AG04449 (cell line): ENCODE results near the gene LIN7B.

Source experiments
- CTCF ChIA-PET: fragments of 350-600 bp; formaldehyde crosslinking; extraction: SDS; loops from one replicate; lab custom pipeline; 2021; ENCODE audit warnings: antibody characterized with exemption; lab: Yijun Ruan, JAX
- POLR2A ChIA-PET: fragments of 400-600, 350-600 bp; formaldehyde crosslinking; extraction: SDS; loops from one replicate; lab custom pipeline; 2020; ENCODE audit warnings: antibody characterized with exemption, inconsistent platforms; lab: Yijun Ruan, JAX
- DNase-seq: peaks from one replicate; pipeline ENCODE4 v3.0.0-alpha.2; 2010; ENCODE audit warnings: low read depth, low spot score
- H3K4me3 ChIP-seq: 2 replicates; pipeline ENCODE4 v1.5.1; 2011; ENCODE audit warnings: low read depth, mild to moderate bottlenecking, control low read depth, low read length
- CTCF ChIP-seq: IDR thresholded peaks from one replicate; pipeline ENCODE4 v1.5.1; 2011; ENCODE audit warnings: mild to moderate bottlenecking, moderate library complexity, low read length, control low read depth, inconsistent platforms; ENCODE audit not compliant: insufficient read depth; ENCODE audit errors: missing control alignments

LIN7B gene

DNA sequence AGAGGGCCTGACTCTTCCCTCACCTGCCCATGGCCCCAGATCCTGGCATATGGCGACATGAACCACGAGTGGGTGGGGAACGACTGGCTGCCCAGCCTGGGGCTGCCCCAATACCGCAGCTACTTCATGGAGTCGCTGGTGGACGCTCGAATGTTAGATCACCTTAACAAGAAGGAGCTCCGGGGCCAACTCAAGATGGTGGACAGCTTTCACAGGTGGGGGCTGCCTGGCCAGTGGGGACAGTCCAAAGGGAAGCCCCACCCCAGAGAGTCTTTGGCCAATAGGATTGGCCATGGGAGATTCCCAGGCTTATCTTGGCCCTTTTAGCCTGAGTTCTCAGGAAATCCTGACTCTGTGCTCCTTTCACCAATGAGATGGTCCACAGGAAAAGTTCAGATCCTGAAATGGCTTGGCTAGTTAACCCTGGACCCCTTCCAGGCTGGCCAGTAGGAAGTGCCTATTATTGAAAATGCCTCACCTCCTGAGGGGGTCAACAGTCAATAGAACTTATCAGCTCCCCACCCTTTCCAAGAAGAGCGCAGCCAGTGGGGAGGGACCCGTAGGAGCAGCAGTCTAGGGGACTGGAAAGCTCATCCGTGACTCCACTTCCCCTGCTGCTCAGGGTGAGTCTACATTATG lies 34.0 kb downstream of the LIN7B start:
- TF ChIP-seq CTCF: no peak
- DNase-seq: no peak
- H3K4me3 ChIP-seq: no peak overlapping the region
- ChIA-PET POLR2A (interaction anchor here (0.8 kb wide), 1 partner anchor 14 kb away, joined by 4 read pairs; no protein-coding TSS in a partner anchor), CTCF (interaction anchor here (0.7 to 3.7 kb wide), 11 partner anchors 9 to 148 kb away, joined by 3 to 32 read pairs (median 5); partner anchors contain the start of gene LIN7B)

GRCh38 chr19:49148784-49149651 lies 34.8 kb downstream of the LIN7B start:
- DNase-seq: no peak
- H3K4me3 ChIP-seq: peak overlapping the region; percentile 95
- POLR2A ChIA-PET: interaction anchor here (0.7 to 2.1 kb wide), 2 partner anchors 35 to 39 kb away, joined by 3 to 4 read pairs; partner anchors contain the start of gene LIN7B
- CTCF ChIA-PET: interaction anchor here (0.9 to 3.7 kb wide), 11 partner anchors 10 to 156 kb away, joined by 3 to 32 read pairs (median 5); partner anchors contain the start of genes GYS1 and LIN7B
- TF ChIP-seq CTCF: no peak

DNA sequence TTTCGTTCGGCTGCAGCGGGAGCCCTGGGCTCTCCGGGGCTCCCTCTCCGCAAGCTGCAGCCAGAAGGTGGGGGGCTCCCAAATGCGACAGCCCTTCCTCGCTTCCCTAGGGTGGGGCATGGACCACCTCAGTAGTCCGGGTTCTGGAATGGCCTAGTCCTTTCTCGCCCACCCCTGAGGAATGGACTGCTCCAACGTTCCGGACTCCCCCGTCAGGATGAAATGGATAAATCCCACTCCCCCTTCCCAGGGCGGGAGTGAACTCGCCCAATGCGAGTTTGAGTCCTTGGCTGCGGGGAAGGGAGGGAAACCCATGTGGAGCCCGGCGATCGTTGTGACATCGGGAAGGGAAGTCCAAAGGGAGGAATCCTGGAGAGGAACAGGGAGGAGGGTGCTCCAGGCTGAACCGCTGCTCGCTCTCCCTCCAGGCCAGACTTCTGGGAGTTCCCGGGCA lies 35.5 kb downstream of the LIN7B start:
- TF ChIP-seq CTCF: no peak
- peak overlapping the region; percentile 95 for H3K4me3 ChIP-seq
- ChIA-PET POLR2A (interaction anchor here (2.1 kb wide), 1 partner anchor 35 kb away, joined by 4 read pairs; the partner anchor contains the start of gene LIN7B), CTCF (interaction anchor here (1.1 to 3.7 kb wide), 6 partner anchors 20 to 157 kb away, joined by 3 to 32 read pairs (median 14); partner anchors contain the start of genes GYS1 and LIN7B)
- no peak for DNase-seq

DNA sequence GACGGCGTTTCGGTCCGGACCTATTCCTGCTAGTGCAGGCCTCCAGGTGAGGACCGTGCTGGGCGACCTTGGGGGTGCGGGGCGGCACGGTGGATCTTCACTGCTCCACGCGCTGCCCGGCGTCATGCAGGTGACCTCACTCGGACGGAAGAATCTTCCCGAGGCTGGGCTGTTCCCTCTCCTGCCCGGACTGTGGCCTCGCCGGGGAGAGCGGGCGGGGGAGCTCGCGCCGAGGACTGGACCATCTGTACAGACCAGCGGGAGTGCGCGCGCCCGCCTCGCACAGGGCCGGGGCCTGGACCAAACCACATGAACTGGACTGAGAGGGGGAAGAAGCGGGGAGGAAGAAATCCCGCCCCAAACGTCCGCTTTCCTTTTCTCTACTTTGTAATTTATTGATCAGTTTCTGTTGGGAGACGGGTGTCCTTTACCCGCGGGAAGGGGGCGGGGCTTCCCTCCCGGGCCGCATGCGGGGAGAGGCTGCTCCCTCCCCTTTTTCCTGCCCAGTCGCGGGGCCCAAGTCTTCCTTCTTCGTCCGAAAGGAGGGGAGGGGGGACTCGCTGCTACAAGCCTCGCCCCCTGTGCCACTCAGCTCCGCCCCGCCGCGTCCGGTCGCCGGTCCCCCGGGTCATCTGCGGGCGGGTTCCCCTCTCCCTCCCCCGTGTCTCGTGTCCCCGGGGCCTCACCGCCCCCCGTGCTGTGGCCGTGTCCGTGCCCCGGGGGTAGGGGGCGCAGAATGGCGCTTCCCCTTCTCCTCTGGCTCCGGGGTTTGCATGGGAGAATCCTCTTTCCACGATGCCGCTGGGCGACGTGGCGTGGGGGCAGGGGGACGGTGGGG lies 36.2 kb downstream of the LIN7B start:
- POLR2A ChIA-PET: interaction anchor here (0.6 to 2.1 kb wide), 2 partner anchors 26 to 36 kb away, joined by 4 to 5 read pairs; partner anchors contain the start of gene LIN7B
- TF ChIP-seq CTCF: no peak
- peak overlapping the region; percentile 95 for H3K4me3 ChIP-seq
- CTCF ChIA-PET: interaction anchor here (1.0 to 3.6 kb wide), 5 partner anchors 21 to 157 kb away, joined by 3 to 21 read pairs (median 3); partner anchors contain the start of genes GYS1, LIN7B and RUVBL2
- DNase-seq: no peak

DNA sequence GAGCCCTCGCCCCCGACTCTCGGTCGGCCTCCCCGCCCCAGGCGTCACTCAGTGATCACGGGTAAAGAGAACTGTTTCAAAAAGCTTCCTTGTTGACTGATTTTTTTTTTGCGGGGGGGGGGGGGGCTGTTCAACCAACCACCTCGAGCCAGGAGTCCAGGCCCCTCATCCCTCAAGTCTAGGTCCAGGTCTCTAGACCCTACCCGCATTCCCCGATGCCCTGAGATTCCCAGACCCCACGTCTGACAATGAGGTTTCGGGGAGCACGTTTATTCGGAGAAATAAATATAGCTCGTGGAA lies 36.7 kb downstream of the LIN7B start:
- CTCF ChIA-PET: interaction anchor here (1.0 to 3.6 kb wide), 5 partner anchors 22 to 158 kb away, joined by 3 to 21 read pairs (median 3); partner anchors contain the start of genes GYS1, LIN7B and RUVBL2
- no peak for TF ChIP-seq CTCF
- POLR2A ChIA-PET: interaction anchor here (0.6 kb wide), 1 partner anchor 26 kb away, joined by 5 read pairs; no protein-coding TSS in a partner anchor
- peak overlapping the region; percentile 95 for H3K4me3 ChIP-seq
- no peak for DNase-seq
